Non-pigmented ciliary epithelial cell (primary cell): Measurements from ENCODE around the gene FLT1.
A peak's percentile ranks its signal among the peaks of the same experiment; 100 is the strongest.

Experiments used
- DNase-seq: peaks from one replicate; pipeline ENCODE4 v3.0.0-alpha.2; 2010; ENCODE audit warnings: low read depth

Gene FLT1

DNA sequence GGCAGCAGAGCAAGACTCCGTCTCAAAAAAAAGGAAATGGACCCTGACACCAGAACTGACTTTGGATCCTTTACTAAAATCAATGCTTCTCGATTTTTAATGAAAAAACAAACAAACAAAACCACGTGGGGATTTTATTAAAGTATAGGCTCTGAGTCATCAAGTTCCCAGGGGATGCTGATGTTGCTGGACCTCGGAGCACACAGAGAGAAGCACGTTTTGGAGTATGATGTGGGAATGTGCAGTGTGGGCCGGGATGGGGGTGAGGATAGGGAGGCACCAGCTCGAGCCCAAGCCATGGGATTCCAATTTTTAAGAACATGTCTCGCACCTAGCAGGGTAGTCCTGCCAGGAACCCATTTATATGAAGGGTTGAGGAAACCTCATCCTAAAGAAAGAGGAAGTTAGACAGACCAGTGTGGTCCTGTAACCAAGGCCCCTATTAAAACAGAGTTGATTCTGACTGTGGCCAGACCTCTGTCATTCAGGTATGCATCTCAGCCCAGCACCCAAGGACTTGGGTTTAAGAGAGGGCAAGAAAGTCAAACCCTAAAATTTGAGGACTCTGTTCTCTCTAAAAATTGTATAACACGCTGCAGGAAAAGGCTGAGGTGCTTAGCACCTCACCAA, 6.4 kb downstream of the FLT1 start:
- no peak for DNase-seq

GRCh38 chr13:28485996-28486543, 8.9 kb downstream of the FLT1 start:
- no peak for DNase-seq

DNA sequence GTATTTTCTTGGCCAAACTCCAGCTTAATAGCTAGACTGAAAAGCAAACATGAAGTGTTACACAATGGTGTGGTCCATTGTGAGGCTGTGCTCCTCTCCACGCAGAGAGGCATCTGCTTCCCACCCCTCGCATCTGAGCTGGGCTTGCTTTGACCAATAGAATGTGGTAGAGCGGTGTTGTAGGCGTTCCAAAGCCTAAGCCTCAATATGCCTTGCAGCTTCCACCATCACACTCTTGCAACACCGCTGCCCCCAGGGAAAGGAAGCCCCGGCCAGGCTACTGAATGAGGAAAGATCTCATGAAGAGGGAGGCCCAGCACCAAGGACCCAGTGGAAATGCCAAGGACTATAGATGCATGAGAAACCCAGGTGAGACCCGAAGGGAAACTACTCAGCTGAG, 9.4 kb downstream of the FLT1 start:
- no peak for DNase-seq

GRCh38 chr13:28485097-28485496, 9.8 kb downstream of the FLT1 start:
- DNase-seq: no peak

GRCh38 chr13:28483313-28483931, 11.5 kb downstream of the FLT1 start:
- DNase-seq: no peak

DNA sequence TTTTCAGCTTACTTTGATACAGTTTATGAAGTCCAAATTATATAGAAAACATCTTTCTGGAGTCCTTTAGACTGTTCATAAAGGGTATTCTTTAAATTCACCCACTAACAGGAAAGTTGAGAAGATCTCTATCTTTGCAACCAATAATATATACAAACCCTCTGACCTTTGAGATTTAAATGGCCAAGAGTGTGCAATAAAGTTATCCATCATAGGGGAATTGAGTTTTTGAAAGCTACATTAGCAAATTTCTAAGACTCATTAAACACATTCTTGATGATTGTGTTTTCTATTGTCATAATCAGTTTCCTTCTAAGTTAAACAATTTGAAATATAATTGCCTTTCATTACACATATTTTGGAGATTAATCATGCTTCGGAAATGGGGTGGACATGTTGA, 15.9 kb downstream of the FLT1 start:
- DNase-seq: no peak

DNA sequence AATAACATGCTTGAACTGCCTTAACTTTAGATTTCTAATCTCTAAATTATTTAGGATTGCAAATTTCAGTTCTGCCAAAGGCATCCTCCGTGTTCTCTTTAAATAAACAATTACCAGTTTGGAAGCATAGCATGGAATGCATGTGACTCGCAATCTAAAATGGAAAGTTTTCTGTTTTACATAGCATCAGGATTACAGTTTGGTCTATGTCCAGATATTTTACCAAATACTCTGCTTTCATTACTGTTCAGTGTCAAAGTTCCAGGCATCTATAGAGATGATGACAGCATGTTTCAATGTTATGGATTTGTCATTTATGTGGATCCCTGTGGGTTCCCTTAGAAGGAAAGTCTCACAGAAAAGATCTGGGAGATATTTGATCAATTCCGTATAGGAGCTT, 16.8 kb downstream of the FLT1 start:
- DNase-seq: no peak

GRCh38 chr13:28477709-28477973, 17.3 kb downstream of the FLT1 start:
- DNase-seq: no peak

GRCh38 chr13:28476919-28477708, 17.8 kb downstream of the FLT1 start:
- no peak for DNase-seq

DNA sequence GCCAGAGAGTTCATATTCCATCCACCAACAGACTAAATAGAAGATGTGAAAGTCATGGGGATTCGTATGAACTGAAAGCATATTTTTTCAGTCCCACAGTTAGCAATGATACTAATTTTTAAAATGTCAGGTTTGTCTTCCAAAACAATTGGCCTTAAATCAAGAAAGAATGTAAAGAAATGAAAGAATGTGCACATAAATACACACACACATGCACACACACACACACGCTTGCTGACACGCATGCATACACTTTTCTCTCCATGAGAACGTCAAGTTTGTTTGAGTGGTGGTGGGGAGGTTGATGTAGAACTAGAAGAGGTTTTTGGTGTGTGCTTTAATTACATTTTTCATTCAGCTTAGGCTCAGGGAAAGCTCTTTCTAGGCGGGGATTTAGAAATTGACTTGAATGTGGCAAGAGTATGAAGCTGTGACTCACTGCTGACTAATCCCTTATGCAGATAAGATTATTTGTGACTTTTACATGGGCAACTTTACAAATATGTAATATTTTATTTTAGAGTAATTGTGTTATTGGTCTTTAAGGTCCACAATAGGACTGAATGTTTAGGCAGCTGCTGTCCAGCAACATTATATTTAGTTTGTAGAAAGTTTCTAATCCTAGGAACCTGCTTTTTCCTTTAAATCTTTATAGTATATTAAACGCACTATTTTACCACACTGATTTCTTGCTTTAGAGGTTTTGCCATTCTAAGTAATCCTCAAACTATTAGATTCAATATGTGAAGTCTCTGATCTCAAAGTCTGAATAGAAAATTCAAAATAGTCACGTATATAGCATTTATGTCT, 18.8 kb downstream of the FLT1 start:
- peak; percentile 82 for DNase-seq

DNA sequence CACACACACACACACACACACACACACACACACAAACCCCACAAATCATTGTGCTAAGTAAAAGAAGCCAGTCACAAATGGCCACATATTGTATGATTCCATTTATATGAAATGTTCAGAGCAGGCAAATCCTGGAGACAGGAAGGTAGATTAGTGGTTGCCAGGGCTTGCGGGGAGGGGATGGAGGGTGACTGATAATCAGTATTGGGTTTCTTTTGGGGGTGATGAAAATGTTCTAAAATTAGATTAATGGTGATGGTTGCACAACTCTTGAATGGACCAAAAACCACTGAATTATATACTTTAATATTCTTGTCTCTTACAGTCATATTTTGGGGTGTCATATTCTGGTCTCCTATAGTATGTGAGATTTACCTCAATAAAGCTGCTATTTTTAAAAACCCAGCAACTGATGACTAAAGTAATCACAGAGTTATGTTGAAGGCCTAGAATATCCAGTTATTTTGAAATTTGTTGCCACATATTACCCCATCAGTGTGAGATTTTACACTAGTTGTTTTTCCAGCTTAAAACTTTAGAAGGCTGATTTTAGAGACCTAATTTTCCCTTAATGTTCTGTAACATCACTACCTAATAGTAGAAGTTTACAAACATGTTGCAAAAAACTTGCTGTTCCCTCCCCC, 20.3 kb downstream of the FLT1 start:
- DNase-seq: no peak

DNA sequence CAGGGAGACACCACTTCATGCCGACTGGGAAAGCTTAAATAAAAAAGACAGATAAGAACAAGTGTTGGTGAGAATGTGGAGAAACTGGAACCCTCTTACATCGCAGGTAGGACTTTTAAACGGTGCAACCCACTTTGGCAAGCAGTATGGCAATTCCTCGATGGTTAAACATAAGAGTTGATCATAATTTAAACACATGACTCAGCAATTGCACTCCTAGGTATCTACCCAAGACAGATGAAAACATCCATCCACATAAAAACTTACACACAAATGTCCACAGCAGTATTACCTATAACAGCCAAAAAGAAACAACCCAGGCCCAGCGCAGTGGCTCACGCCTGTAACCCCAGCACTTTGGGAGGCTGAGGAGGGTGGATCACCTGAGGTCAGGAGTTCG, 21.9 kb downstream of the FLT1 start:
- DNase-seq: no peak

DNA sequence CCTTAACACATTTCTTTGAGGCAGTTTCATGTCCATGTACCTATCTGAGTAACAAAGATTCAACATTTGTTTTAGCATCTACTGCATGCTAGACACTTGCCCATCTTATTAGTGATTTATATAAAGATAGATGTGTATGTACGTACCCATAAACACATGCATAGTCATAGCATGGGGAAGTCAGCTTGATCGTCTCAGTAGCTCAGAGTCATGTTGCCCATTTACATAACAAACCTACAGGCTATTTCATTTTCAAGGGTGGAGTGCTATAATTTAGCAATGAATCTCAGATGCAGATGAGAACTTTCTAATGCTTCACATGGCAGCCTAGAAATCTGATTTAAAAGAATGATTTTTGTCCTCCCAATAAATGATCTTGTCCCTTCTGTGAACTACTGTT, 23.5 kb downstream of the FLT1 start:
- no peak for DNase-seq

GRCh38 chr13:28470296-28470695, 24.6 kb downstream of the FLT1 start:
- DNase-seq: no peak

- no peak for DNase-seq
Measured at GRCh38 chr13:28469316-28469715, 25.6 kb downstream of the FLT1 start.

GRCh38 chr13:28468023-28468915, 26.7 kb downstream of the FLT1 start:
- no peak for DNase-seq

DNA sequence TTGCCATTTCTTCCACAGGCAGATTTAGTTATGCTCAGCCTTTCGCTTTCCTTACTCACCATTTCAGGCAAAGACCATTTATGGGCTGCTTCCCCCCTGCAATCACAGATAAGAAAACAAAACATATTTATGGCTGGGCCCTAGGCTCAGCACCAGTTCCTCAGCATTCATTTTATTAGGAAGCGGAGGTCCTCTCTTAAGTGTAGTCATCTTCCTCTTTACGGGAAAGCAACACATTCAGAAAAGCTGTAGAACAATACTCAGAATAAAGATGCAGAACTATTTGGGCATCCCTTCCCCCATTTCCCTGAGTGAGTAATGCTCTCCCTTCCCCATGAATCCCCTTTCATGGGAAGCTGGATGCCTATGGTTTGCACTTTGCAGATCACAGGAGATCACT, 27.9 kb downstream of the FLT1 start:
- no peak for DNase-seq

DNA sequence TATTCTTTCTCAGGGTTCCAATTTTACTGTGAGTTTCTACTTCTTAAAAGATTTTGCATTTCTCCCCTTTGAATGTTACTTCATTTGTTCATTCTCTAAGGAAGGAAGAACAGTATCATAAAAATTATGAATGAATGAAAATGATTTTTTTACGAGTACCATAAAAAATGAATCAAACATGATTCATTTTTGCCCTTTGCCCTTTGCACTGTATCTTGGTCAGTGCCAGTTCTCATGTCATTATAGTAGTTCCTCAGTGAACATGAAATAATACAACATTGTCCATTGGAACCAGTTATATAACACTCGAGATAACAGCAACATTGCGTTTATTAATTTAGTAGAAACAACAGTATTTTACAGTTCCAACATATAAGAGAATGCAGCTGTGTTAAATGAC, 28.8 kb downstream of the FLT1 start:
- DNase-seq: no peak

DNA sequence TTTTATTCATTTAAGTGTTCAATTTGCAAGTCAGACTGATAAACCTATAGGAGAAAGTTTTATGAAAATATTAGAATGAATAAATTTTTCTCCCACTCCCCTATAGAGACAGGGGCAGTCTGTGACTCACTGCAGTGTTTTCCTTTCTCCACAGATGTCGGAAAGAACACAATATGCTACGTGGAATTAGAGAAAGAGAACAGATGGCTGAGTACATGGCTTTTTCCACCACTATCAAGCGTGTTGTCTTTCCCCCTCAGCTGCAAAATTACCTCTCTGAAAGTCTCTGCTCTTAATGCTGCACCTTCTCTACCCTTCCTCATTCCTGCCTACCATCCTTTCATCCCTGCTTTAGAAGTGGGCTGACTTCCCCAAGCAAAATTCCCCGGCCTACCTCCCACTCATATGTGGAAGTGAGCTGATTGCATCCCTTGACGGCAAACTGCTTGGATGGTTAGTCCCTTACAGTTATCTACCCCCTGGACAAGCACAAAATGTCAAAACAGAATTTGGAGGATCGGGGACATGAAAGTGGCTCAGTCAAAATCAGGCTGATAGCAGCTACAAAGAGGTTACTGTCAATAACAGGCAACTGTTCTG, 30.0 kb downstream of the FLT1 start:
- DNase-seq: no peak

DNA sequence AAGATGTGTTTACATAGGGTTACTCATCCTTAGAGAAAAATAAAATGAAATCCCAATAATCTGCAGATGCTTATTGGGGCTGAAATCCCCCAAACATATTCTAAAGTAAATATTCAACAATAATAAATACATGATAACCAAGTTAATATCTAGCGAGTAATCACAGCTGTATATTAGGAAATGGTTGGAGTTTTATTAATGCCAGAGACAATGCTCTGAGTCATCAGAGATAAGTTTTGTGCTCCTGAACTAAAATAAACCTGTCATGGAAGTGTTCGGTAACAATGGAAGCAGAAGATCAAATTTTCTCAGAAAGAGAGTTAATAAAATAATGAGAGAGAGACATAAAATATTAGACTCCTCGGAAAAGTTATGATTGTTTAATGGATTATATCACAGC, 31.4 kb downstream of the FLT1 start:
- DNase-seq: no peak

- DNase-seq: no peak
Measured at GRCh38 chr13:28459911-28460310, 35.0 kb downstream of the FLT1 start.
